ENCODE measurements around the gene ZFYVE28.

GRCh38 chr4:2288051-2288541, 130.3 kb downstream of the ZFYVE28 start:
- no peak for TF ChIP-seq CTCF (IDR thresholded peaks at IDR 0.05; ENCODE audit: insufficient read depth, low read length, poor library complexity, severe bottlenecking)
- TF ChIP-seq EZH2phosphoT487 (conservative IDR thresholded peaks at IDR 0.05; ENCODE audit: low read length): no peak

Data from SU-DHL-6 (cell line).